HCT116 (cell line): ENCODE data around the gene PRKG1. TPM values are rescaled to one million over a fixed set of nuclear protein-coding genes. Genes with fewer than 3 reads are reported as not detected.

ENCODE experiments used
- ATAC-seq: fragments of 200-7000 bp; cut with Tn5 transposase; 2 replicates; pipeline ENCODE4 v1.9.1; 2020; ENCODE audit warnings: mild to moderate bottlenecking, moderate library complexity
- BruUV-seq: library from RNA; stranded (reverse); fragments of 400-500 nt; replicated peaks from 2 replicates; lab custom pipeline; 2021; lab: Mats Ljungman, UMichigan
- CTCF ChIA-PET: fragments of 300-600 bp; sonication (Branson Sonifier 250); formaldehyde crosslinking; loops from one replicate; lab custom pipeline; 2021; ENCODE audit warnings: antibody characterized with exemption; lab: Charles Lee
- POLR2A ChIA-PET: fragments of 300-600, 350-600 bp; sonication (Branson Sonifier 250); formaldehyde crosslinking; loops from one replicate; lab custom pipeline; 2021; ENCODE audit warnings: antibody characterized with exemption; lab: Charles Lee
- RAD21 ChIA-PET, 2 experiments: fragments of 300-600 bp; sonication (Branson Sonifier 250); formaldehyde crosslinking; loops; one replicate each; lab custom pipeline; 2023; ENCODE audit warnings: low total read pairs in 2 of 2; ENCODE audit not compliant: uncharacterized antibody in 2 of 2, unreplicated experiment in 2 of 2, low non-redundant PET in 1 of 2; lab: Charles Lee
- DNase-seq: peaks from one replicate; pipeline ENCODE4 v3.0.0-alpha.2; 2010; ENCODE audit warnings: low read depth, low spot score
- H2AFZ ChIP-seq: fragments of 200-600 bp; shearing (Covaris generic), sonication (generic); 2 replicates; pipeline ENCODE4 v1.6.1; 2017; ENCODE audit warnings: low read depth, mixed run types, mixed read lengths, antibody characterized with exemption, low read length; ENCODE audit not compliant: poor library complexity, severe bottlenecking
- H3K27ac ChIP-seq: 2 replicates; pipeline ENCODE4 v1.5.1; 2012; ENCODE audit warnings: low read depth, low read length
- H3K27me3 ChIP-seq: fragments of 200-600 bp; sonication (generic); 2 replicates; pipeline ENCODE4 v1.6.1; 2016; ENCODE audit warnings: mixed run types, low read length, mixed read lengths; ENCODE audit not compliant: insufficient read depth
- H3K36me3 ChIP-seq, 2 experiments: fragments of 200-500 bp in 1 of 2; fragments of 200-600 bp in 1 of 2; sonication (Bioruptor generic) in 1 of 2; sonication (generic) in 1 of 2; 2 replicates each; pipeline versions ENCODE4 v1.5.1 to v1.6.1; 2014 to 2016; ENCODE audit warnings: low read length in 2 of 2, inconsistent platforms in 1 of 2, mixed read lengths in 1 of 2, mixed run types in 1 of 2; ENCODE audit not compliant: insufficient read depth in 2 of 2, control insufficient read depth in 1 of 2
- H3K4me1 ChIP-seq, 2 experiments: fragments of 200-600 bp in 1 of 2; sonication (generic) in 1 of 2; 2 replicates each; pipeline versions ENCODE4 v1.5.1 to v1.6.1; 2012 to 2017; ENCODE audit warnings: low read length in 2 of 2, inconsistent platforms in 1 of 2, mild to moderate bottlenecking in 1 of 2, mixed read lengths in 1 of 2, mixed run types in 1 of 2, moderate library complexity in 1 of 2; ENCODE audit not compliant: insufficient read depth in 2 of 2, control insufficient read depth in 1 of 2
- H3K4me2 ChIP-seq: fragments of 200-600 bp; sonication (generic); 2 replicates; pipeline ENCODE4 v1.6.1; 2017; ENCODE audit warnings: mixed run types, low read length, mixed read lengths
- H3K4me3 ChIP-seq, 2 experiments: fragments of 200-600 bp in 1 of 2; sonication (generic) in 1 of 2; replicated peaks in 1 of 2; 2 replicates each; pipeline ENCODE4 v1.5.1; 2011 to 2016; ENCODE audit warnings: low read length in 2 of 2, control low read depth in 1 of 2, low read depth in 1 of 2, mild to moderate bottlenecking in 1 of 2, mixed read lengths in 1 of 2, mixed run types in 1 of 2
- H3K79me2 ChIP-seq: fragments of 200-600 bp; sonication (generic); 2 replicates; pipeline ENCODE4 v1.6.1; 2017; ENCODE audit warnings: mild to moderate bottlenecking, mixed run types, low read length, moderate library complexity, mixed read lengths; ENCODE audit not compliant: insufficient read depth
- H3K9ac ChIP-seq: fragments of 200-600 bp; sonication (generic); 2 replicates; pipeline ENCODE4 v1.6.1; 2016; ENCODE audit warnings: low read length, mixed read lengths
- H3K9me2 ChIP-seq: fragments of 200-600 bp; sonication (generic), shearing (Covaris generic); 2 replicates; pipeline ENCODE4 v1.6.1; 2017; ENCODE audit warnings: mixed run types, mild to moderate bottlenecking, moderate library complexity; ENCODE audit not compliant: insufficient read depth
- H3K9me3 ChIP-seq, 2 experiments: fragments of 200-500 bp in 1 of 2; fragments of 200-600 bp in 1 of 2; sonication (Bioruptor generic) in 1 of 2; sonication (generic) in 1 of 2; 2 replicates each; pipeline ENCODE4 v1.6.1; 2014 to 2017; ENCODE audit warnings: low read length in 2 of 2, mixed read lengths in 2 of 2, inconsistent platforms in 1 of 2, low read depth in 1 of 2, mild to moderate bottlenecking in 1 of 2, mixed run types in 1 of 2, moderate library complexity in 1 of 2; ENCODE audit not compliant: control insufficient read depth in 1 of 2, insufficient read depth in 1 of 2
- H4K20me1 ChIP-seq: fragments of 200-600 bp; sonication (generic), shearing (Covaris generic); 2 replicates; pipeline ENCODE4 v1.6.1; 2017; ENCODE audit warnings: mixed run types, mild to moderate bottlenecking, moderate library complexity; ENCODE audit not compliant: insufficient read depth
- EZH2phosphoT487 ChIP-seq: fragments of 200-600 bp; IDR thresholded peaks from 2 replicates; pipeline ENCODE4 v1.6.1; 2018; ENCODE audit warnings: antibody characterized with exemption, borderline replicate concordance
- MAX ChIP-seq: IDR thresholded peaks from 2 replicates; pipeline ENCODE4 v1.6.1; 2012
- POLR2AphosphoS5 ChIP-seq: IDR thresholded peaks from 2 replicates; pipeline ENCODE4 v1.6.1; 2011; ENCODE audit warnings: mild to moderate bottlenecking, low read depth, low read length, moderate library complexity
- REST ChIP-seq: IDR thresholded peaks from 2 replicates; pipeline ENCODE4 v1.6.1; 2012; ENCODE audit warnings: low read depth
- SIN3A ChIP-seq: IDR thresholded peaks from 2 replicates; pipeline ENCODE4 v1.6.1; 2012; ENCODE audit warnings: low read depth
- SRF ChIP-seq: IDR thresholded peaks from 2 replicates; pipeline ENCODE4 v1.6.1; 2012; ENCODE audit warnings: low read depth
- ZFX ChIP-seq: fragments of 450-650 bp; IDR thresholded peaks from 2 replicates; pipeline ENCODE4 v1.6.1; 2017
- intact Hi-C: fragments of 100-400 bp; cut with micrococcal nuclease; formaldehyde crosslinking; loops from 2 replicates; pipeline ENCODE4 v1.10.0; 2022
- total RNA-seq: library from RNA; stranded (reverse); gene quantifications from one replicate; pipeline ENCODE4 v1.2.1, GENCODE V29; 2021; ENCODE audit not compliant: unreplicated experiment

PRKG1 gene
- total RNA-seq, 1 experiment from 2014 or later, result 1.4 TPM

- no peak overlapping the region for H3K4me2 ChIP-seq
- no peaks in the 10 kb centered on the region for H3K9me3 ChIP-seq
- no TSS peak for BruUV-seq
- intact Hi-C loops, result loop anchor here (10.0 kb wide), 1 partner anchor 937 kb away; no protein-coding TSS in a partner anchor
- no peaks in the 10 kb centered on the region for H3K9me2 ChIP-seq
- H3K27me3 ChIP-seq, result peaks cover 8% of the 10 kb centered on the region
- ChIA-PET CTCF (no interaction called here), RAD21 (no interaction called here), POLR2A (no interaction called here)
- H4K20me1 ChIP-seq, result no peaks in the 10 kb centered on the region
- no peak overlapping the region for H3K4me3 ChIP-seq
- no peak overlapping the region for H2AFZ ChIP-seq
- H3K27ac ChIP-seq, result no peak overlapping the region
- H3K36me3 ChIP-seq, result no peaks in the 10 kb centered on the region
- ATAC-seq, result no peak
- TF ChIP-seq SRF, result no peak
- TF ChIP-seq SIN3A, result no peak
- no peak for TF ChIP-seq ZFX
- TF ChIP-seq EZH2phosphoT487, result no peak
- no peak for TF ChIP-seq POLR2AphosphoS5
- no peak for TF ChIP-seq MAX
- TF ChIP-seq, all 23 proteins: peak for 0
- Histone ChIP-seq H3K4me1 (no peaks in the 10 kb centered on the region), H3K9ac (no peak overlapping the region), H3K79me2 (no peaks in the 10 kb centered on the region)
- DNase-seq, result no peak
Observed at GRCh38 chr10:51952056-51952455, 877.8 kb downstream of the PRKG1 start.

GRCh38 chr10:51955696-51956095, 881.4 kb downstream of the PRKG1 start:
- RAD21 ChIA-PET, result no interaction called here

More at GRCh38 chr10:51955696-51956095, 881.4 kb downstream of the PRKG1 start:
- BruUV-seq, result no TSS peak
- Histone ChIP-seq H3K4me1 (no peaks in the 10 kb centered on the region), H4K20me1 (no peaks in the 10 kb centered on the region), H2AFZ (no peak overlapping the region), H3K9me2 (no peaks in the 10 kb centered on the region), H3K4me3 (no peak overlapping the region), H3K36me3 (no peaks in the 10 kb centered on the region), H3K9ac (no peak overlapping the region), H3K27ac (no peak overlapping the region), H3K27me3 (peaks cover 12% of the 10 kb centered on the region; the same call in 1 of the 2 replicates), H3K9me3 (no peaks in the 10 kb centered on the region), H3K4me2 (no peak overlapping the region), H3K79me2 (no peaks in the 10 kb centered on the region)
- no peak for DNase-seq
- ChIA-PET CTCF (no interaction called here), POLR2A (no interaction called here)
- intact Hi-C loops, result loop anchor here (10.0 kb wide), 1 partner anchor 941 kb away; no protein-coding TSS in a partner anchor
- ATAC-seq, result no peak
- no peak for TF ChIP-seq REST
- no peak for TF ChIP-seq EZH2phosphoT487
